Measurements from ENCODE around the gene CIP2A. TPM values are rescaled to one million over a fixed set of nuclear protein-coding genes. Genes with fewer than 3 reads are reported as not detected.

Gene CIP2A
- total RNA-seq, 1 donor from 2014 or later, result 6.9 TPM

DNA sequence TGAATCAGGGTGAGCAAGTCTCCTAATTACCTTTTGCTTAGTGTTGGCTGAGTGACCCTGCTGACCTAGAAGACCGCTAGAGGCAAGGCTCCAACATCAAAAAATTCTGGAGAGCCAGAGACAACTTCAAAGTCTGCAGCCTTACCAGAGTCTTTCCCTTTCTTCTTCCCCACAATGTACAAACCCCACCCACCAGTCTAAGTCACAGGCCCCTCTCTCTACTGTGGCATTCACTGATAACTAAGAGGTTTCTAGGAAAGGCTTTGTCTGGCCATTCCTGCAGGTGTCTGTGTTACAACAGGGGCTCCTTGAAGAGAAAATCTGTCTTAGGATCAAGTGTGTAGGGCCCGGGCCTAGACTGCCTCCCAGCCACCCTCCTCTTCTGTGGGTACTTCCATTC lies 79.4 kb downstream of the CIP2A start:
- no peak for ATAC-seq

DNA sequence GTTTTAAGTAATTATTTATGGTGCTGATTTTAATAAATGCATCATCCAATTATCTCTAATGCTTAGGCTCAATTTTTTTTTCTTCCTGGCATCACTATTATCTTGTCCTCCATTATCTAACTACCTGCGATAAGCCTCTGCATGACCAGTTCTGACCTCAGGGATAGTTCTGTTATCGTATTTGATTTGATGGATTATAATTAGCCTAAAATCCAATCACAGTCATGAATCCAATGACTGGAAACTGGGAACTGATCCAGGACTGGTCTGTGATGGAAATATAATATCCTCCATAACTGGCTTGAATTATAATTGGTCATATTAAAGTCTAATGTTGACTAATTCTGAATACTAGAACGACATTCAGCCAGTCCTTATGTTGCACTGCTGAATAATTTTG lies 80.0 kb downstream of the CIP2A start:
- no peak for ATAC-seq

DNA sequence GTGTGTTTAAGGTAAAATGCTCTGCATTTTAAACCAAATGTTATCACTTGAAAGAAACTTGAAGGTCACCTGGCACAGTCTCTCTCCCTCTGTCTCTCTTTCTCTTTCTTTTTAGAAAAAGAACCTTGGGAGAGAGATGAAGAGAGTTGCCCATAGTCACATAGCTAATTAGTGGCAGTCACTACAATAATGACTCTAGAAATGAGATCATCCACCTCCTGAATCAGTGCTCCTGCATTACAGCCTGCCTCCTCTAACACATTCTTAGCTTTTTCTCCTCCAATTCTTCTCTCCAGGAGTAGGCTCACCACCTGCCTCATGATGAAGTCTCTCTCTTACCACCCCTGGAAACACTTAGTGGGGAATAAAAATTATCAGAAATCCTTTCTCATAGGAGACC lies 81.3 kb downstream of the CIP2A start:
- ATAC-seq, result no peak

DNA sequence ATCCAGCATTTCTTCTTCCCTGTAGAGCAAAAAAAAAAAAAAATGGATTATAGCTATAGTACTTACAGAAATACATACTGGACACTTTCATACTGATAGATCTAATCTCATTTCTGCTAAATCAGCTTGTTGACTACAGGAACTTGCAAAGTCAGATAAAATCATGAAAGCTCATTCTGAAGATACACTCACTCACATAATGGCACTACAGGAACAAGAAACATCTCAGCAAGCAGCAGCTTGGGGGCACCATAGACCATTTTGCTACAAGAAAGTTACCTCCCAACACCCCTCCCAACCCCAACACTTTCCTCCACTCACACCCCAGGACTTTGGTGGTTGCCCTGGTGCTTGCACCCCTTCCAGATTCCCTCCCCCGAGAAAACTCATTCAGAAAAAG lies 83.4 kb downstream of the CIP2A start:
- ATAC-seq, result no peak

DNA sequence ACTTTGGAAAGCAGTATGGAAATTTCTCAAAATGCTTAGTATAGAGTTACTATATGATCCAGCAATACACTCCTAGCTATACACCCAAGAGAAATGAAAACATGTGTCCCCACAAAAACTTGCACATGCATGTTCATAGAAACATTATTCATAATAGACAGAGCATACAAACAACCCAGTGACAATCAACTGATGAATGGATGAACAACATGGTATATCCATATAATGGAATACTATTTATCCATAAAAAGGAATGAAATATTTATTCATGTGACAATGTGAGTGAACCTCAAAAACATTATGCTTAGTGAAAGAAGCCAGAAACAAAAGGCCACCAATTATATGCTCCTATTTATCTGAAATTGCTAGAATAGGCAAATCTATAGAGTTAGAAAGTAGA lies 85.5 kb downstream of the CIP2A start:
- no peak for ATAC-seq

DNA sequence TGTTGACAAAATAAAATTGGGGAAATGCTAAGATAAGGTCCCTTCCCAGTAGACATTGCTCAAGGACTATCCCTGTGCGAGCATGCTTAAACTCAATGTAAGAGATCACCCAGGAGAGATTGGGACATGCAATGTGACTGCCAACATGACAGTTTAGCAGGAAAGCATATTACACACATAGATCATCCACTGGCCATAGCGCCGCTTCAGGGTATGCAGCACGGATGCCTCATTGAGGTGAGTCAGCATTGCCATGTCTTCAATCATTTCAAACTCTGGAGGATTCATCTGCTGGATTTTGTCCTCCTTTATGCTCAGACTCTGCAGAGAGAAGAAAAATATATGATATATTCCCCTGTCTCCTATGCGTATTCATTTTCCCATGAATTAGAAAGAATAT lies 87.7 kb downstream of the CIP2A start:
- peak; percentile 35 for ATAC-seq

DNA sequence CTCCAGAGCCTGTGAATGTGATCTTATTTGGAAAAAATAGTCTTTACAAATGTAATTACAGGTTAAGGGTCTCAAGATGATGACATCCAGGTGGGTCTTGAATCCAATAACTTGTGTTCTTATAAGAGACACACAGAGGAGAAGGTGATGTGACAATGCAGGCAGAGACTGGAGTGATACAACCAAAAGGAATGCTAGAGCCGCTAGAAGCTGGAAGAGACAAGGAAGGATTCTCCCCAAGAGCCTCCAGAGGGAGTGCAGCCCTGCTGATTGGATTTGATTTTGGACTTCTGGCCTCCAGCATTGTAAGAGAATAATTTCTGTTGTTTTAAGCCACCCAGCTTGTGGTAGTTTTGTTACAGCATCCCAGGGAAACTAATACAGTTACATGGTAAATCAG lies 88.5 kb downstream of the CIP2A start:
- no peak for ATAC-seq

Other genes with a start within 250 kb of the CIP2A start
- 0.08 TPM for gene MYH15, start 78.8 kb downstream of the CIP2A start, total RNA-seq
- 3.5 TPM for gene DZIP3, start 284 bp upstream of the CIP2A start, total RNA-seq
- not detected for gene RETNLB, start 168.0 kb upstream of the CIP2A start, total RNA-seq
- gene TRAT1, start 233.3 kb upstream of the CIP2A start, total RNA-seq, result 0.20 TPM

Data from esophagus mucosa (tissue), 1 donor.